ENCODE measurements around the gene CFAP251.
"Not testable (repeated sequence)": the region's sequence is repeated elsewhere in the genome, so short reads cannot be mapped to it uniquely, and the experiment has no call there.

The CFAP251 gene, protein sequence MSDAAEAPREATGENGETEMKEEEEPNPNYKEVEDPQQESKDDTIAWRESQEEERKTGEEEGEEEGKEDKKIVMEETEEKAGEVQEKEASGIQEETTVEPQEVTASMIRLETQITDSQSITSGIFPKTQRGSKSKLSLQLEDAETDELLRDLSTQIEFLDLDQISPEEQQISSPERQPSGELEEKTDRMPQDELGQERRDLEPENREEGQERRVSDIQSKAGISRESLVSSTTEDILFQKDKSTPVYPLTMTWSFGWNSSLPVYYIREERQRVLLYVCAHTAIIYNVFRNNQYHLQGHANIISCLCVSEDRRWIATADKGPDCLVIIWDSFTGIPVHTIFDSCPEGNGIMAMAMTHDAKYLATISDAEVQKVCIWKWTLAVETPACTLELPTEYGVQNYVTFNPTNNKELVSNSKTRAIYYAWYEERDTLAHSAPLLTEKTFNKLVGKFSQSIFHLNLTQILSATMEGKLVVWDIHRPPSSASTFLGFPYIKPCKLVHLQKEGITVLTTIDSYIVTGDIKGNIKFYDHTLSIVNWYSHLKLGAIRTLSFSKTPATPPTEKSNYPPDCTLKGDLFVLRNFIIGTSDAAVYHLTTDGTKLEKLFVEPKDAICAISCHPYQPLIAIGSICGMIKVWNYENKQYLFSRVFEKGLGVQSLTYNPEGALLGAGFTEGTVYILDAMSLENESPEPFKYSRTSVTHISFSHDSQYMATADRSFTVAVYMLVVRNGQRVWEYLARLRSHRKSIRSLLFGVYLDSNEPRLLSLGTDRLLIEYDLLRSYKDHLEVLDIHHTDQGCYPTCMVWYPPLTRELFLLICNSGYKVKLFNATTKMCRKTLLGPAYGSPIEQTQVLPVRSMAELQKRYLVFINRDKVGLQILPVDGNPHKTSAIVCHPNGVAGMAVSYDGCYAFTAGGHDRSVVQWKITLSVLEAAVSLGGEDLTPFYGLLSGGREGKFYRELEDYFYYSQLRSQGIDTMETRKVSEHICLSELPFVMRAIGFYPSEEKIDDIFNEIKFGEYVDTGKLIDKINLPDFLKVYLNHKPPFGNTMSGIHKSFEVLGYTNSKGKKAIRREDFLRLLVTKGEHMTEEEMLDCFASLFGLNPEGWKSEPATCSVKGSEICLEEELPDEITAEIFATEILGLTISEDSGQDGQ

DNA sequence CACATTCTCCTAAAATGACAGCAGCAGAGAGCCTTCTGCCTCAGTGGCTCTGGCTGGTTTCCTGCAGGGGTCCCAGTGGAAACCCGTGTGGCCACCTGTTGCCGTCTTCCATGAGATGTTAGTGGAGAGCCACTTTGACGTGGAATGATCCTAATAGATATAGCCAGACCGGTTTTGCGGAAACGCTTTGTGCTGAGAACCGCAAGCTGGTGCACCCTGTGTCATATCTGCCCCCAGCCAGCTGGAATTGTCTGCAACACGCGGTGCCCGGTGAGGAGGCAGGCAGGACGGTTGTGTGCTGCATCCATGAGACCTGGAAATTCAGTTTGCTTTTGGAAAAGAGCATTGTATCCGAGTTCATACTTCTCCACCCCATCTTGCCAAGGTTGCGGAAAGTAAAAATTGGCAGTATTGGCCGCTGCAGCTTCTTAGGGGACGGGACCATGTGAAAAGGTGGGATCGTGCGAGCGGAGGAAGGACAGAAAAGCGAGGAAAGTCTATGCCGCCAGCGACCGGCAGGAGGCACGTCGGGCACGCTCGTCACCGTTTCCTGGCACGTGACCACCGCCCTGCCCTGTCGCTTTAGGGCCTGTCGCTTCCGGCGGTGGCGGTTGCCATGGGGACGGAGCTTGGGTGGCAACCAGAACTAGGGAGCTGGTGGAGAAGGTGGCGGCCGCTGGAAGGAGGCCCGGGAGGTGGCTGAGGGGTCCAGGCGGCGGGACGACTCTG, at the start of gene CFAP251:
CFAP251 (plus strand) TSS at position 643 of the 729 bp plus-strand sequence. CDS start 2,714 bp downstream, outside the sequence.
- DNase-seq: peak; percentile 87

DNA sequence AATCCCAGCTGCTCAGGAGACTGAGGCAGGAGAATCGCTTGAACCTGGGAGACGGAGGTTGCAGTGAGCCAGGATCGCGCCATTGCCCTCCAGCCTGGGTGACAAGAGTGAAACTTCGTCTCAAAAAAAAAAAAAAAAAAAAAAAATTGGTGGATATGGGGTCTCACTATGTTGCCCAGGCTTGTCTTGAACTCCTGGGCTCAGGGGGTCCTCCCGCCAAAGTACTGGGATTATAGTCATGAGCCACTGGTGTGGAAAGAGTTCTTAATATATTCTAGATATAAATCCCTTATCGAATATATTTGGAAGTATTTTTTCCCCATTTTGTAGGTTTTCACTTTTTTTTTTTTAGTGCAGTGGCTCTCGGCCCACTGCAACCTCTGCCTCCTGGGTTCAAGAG, 49.2 kb upstream of the CFAP251 start:
- DNase-seq: not testable (repeated sequence)

DNA sequence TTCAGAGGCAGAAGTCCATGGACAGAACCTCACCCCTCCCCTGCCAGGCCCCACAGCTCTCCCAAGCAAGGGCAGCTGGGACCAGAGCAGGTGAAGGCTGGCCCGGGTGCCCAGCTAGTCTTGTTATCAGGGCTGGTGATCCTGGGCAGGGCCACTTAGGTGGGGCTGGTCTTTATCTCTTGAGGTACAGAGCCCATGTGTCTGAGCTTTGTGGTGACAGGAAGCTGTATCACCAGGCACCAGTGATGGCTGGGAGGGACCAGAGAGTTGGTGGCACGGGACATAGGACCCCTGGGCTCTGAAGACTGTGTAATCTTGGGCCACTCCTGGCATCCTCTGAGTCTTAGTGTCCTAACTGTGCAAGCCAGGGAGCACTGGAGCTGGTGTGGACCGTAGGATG, 46.9 kb upstream of the CFAP251 start:
- no peak for DNase-seq

DNA sequence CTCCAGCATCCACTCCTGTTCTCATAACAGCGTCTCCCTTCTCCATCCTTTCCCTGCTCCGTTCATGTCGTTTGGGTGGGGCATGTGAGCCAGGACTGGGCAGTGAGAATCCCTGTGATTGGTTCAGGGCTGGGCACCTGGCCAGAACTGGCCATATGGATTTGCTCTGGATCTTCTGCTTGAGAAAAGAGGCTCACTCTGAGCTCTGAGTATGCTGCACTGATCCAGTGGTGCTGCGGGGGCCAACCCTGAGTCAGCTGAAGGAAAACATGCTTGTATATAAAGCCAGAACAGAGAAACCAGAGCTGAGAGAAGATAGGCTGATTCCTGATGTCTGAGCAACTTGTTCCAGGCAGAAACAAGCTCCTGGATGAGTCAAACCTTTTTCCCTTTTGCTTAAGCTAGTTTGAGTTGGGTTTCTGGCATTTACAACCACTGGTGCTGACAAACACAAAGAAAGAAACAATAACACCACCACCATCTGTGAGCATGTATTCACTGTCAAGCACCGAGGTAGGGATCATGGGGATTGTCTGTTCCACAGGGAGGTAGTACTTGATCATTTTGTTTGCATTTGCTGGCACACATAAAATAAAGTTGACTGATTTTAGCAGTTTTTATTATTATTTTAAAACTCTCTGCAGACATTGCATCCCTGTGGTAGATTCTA, 45.7 kb upstream of the CFAP251 start:
- no peak for DNase-seq

DNA sequence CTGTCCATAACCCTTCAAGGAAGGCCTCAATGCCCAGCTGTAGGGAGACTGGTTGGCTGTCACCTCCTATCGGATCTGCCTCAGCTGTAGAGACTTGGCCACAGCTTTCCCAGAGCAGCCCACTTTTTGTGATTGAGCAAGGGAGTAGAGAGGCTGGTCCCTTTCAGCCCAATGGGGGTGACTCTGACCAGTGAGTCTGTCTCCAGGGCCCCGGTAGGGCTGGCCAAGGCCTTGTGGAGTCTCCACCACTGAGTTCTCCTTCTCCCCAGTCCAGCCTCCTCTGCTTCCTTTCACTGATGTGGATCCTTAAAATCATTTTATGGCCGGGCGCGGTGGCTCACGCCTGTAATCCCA, 45.2 kb upstream of the CFAP251 start:
- no peak for DNase-seq

DNA sequence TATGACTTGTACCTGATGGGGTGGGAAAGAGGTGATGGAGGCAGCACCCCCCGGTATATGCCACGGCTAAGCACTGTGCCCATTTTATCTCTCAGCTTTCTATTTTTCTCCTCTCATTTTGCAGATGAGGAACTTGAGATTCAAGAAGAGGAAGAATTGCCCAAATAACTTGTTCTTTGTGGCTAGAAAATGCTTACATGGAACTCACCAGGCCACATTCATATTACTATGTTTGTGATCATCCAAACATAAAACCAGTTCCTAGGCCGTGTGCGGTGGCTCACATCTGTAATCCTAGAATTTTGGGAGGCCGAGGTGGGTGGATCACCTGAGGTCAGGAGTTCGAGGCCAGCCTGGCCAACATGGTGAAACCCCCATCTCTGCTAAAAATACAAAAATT, 44.3 kb upstream of the CFAP251 start:
- no peak for DNase-seq

DNA sequence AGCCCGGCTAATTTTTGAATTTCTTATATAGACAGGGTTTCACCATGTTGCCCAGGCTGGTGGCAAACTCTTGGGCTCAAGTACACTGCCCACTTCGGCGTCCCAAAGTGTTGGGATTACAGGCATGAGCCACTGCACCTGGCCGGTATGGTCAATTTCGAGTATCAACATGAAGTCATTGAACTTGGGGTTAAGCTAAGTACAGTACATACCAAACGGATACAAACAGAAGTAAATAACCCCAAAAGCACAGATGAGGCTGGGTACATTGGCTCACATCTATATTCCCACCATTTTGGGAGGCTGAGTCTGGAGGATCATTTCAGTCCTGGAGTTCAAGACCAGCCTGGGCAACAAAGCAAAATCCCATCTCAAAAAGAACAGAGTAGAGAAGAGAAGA, 42.8 kb upstream of the CFAP251 start:
- DNase-seq: no peak

DNA sequence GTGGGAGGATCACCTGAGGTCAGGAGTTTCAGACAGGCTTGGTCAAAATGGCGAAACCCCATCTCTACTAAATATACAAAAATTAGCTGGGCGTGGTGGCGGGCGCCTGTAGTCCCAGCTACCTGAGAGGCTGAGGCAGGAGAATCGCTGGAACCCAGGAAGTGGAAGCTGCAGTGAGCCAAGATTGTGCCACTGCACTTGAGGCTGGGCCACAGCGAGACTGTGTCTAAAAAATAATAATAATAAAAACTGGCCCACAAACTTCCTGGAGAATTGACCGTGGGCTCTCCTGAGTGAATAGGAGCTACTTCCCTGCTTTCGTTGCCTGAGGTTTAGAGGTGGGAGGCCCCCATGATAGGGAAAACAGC, 42.3 kb upstream of the CFAP251 start:
- DNase-seq: not testable (repeated sequence)

DNA sequence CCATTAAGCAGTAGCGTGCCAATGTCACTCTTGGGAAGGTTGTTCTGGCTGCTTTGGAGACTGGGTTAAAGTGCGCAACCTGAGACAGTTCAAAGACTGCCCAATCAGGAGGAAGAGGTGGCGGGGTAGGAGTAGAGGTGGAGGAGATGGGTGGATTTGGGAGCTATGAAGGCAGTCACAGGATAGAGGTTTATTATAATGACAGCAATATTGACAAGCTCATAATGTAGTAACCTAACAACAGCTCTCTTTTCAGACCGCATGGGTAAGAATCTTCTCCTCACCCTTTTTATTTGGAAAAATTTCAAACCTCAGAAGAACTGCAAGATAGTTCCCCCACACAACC, 35.1 kb upstream of the CFAP251 start:
- DNase-seq: no peak

DNA sequence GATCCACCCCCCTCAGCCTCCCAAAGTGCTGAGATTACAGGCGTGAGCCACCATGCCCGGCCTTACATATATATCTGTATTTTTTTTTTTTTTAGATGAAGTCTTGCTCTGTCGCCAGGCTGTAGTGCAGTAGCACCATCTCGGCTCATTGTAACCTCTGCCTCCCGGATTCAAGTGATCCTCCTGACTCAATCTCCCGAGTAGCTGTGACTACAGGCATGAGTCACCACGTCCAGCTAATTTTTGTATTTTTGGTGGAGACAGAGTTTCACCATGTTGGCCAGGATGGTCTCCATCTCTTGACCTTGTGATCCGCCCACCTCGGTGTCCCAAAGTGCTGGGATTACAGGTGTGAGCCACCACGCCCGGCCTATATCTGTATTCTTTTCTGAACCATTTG, 33.3 kb upstream of the CFAP251 start:
- not testable (repeated sequence) for DNase-seq

DNA sequence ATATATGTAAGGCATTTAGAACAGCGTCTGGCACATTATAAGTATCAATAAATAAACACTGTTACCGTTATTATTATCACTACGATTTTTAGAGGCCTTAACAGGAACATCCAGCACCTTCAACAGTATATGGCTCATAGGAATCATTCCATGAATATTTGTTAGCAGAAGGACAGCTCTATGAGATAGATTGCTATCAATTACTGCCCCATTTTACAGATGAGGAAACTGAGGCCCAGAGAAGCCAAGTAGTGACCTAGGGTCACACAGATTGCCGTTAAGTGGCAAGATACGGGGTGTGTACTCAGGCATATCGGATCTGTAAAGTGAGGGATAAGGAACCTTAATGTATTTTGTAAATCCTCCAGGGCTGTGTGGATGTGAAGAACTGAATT, 30.3 kb upstream of the CFAP251 start:
- no peak for DNase-seq

DNA sequence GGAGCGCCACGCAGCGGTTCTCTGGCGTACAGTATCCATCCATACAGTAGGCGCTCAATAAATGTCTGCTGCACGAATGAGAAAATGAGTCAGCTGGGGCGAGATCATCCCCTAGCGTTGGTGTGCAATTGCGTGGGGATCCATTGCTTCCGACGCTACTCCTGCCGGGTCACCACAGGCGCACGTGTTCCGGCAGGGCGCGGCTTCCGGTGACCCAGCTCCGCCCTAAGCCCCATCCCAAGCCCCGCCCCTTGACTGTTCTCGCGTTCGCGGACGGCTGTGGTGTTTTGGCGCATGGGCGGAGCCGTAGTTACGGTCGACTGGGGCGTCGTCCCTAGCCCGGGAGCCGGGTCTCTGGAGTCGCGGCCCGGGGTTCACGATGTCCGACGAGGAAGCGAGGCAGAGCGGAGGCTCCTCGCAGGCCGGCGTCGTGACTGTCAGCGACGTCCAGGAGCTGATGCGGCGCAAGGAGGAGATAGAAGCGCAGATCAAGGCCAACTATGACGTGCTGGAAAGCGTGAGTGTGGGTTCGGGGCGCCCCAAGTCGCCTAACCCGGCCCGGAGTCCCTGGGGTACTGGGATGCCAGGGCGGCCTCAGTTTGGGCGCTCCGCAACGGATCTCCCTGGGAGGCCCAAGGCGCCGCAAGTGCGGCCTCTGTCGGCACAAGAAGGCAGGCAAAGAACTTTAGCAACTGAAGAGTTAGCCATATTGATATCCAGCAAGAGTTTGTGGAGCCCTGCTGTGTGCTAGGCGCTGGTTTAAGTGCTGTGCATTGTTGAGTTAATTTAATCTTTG, 29.7 kb upstream of the CFAP251 start, which contains the start of gene PSMD9:
PSMD9 (plus strand) TSS at position 313 of the 796 bp plus-strand sequence; CDS start at position 380, 67 bp downstream.
- peak; percentile 92 for DNase-seq

DNA sequence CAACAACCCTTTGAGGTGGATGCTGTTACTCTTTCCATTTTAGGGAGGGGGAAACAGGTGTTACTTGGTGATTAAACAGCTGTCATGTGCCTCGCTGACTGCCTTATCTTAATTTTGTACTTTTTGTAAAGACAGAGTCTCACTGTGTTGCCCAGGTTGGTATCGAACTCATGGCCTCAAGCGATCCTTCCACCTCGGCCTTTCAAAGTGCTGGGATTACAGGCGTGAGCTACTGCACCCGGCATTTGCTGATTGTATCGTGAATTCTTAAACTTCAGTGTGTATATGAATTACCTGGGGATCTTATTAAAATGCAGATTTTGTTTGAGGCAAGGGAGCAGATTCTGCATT, 29.1 kb upstream of the CFAP251 start:
- no peak for DNase-seq

DNA sequence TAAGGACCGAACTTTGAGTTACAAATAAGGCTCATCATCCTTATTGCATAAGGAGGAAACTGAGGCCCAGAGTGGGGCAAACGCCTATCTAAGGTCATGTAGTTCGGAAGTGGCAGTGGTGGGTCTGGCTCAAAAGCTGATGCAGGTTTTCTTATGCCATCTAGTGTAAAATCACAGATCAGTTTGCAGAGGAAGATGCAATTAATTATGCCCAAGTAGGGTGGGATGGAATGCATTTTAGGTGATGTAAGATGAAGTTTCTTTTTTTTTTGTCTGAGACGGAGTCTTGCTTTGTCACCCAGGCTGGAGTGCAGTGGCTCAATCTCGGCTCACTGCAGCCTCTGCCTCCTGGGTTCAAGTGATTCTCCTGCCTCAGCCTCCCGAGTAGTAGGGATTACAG, 28.7 kb upstream of the CFAP251 start:
- not testable (repeated sequence) for DNase-seq

DNA sequence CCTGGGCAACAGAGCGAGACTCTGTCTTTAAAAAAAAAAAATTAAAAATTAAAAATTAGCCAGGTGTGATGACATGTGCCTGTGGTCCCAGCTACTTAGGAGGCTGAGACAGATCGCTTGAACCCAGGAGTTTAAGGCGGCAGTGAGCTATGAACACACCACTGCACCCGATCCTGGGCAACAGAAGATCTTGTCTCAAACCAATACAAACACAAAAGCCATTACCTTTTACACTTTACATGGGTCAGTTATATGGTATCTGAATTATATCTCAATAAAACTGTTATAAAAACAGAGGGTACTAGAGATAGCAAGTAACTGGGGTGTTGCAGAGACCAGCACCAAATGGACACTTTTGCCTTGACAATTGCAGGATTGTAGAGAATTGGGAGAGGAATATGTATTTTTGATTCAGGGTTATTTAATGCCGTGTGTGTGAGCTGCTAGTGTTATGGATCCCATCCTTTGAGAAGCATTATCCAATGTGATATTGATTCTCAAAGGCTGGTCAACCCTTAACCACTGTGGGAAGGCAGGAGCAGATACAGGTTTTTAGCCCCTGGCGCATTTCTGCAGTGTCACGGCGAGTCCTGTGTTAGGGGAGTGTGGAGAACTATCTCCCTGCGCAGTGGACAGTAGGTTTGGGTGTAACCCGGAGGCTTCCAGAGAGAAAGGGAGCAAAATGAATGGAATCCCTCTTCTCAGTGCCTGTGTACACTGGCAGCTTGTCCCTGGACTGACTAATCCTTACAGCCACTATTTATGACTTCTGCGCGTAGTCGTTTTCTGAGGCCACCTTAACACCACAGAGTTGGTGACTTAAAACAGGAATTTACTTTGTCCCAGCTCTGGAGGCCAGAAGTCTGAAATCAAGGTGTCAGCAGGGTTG, 25.5 kb upstream of the CFAP251 start:
- DNase-seq: no peak

DNA sequence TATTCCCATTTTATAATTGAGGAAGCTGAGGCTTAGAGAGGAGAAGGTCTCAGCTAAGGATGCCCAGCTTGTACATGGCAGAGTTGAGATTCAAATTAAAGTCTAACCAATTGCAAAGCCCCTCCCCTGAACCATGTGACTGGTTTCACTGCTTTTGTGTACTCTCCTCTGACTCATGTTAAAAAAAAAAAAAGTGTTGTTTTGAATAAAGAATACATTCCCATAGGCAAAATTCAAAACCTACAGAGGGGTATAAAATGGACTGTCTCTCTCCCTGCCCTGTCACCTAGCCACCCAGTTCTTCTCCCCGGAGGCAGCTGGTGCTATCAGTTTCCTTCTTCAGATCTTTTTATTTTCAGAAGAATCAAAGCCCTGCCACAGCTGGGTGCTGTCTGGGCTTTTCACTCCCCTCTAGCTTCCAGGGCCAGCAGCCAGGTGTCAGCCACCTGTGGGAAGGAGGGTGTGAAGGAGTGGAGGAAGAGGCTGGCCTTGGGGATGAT, 24.4 kb upstream of the CFAP251 start:
- DNase-seq: no peak

DNA sequence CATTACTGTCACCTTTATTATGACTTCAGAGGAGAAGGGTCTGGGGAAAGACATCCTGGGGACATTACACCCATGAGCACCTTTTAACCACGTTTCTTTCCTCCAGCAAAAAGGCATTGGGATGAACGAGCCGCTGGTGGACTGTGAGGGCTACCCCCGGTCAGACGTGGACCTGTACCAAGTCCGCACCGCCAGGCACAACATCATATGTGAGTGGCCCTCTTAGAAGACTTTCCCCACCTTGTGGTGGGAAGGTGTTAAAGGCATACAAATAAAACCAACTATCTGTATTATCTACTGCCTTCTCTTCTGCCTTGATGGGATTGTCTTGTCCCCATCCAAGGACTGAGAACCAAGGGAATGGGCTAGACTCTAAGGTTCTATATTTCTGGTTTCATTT, 23.8 kb upstream of the CFAP251 start:
- DNase-seq: no peak

DNA sequence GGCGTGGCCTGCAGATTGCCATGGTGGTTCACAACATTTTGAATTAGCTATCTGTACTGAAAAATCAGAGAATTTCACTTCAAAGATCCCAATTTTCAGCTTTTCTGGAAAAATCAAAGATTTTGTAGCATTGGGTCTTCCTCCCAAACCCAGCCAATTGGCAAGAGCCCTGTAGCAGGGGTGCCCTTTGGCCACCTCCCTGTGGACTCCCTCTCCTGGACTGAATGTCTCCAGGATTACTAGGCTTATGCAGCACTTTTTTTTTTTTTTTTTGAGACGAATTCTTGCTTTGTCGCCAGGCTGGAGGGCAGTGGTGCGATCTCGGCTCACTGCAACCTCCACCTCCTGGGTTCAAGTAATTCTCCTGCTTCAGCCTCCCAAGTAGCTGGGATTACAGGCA, 20.1 kb upstream of the CFAP251 start:
- DNase-seq: no peak

DNA sequence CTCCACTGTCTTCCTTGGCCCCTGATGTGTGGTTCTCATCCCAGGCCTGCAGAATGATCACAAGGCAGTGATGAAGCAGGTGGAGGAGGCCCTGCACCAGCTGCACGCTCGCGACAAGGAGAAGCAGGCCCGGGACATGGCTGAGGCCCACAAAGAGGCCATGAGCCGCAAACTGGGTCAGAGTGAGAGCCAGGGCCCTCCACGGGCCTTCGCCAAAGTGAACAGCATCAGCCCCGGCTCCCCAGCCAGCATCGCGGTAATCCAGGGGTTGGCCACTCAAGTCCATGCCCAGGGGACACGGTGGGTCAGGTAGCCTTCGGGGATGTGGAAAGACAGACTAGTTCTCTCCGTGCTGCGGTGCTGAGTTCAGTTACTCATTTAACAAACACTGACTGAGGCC, 18.8 kb upstream of the CFAP251 start:
- DNase-seq: no peak

DNA sequence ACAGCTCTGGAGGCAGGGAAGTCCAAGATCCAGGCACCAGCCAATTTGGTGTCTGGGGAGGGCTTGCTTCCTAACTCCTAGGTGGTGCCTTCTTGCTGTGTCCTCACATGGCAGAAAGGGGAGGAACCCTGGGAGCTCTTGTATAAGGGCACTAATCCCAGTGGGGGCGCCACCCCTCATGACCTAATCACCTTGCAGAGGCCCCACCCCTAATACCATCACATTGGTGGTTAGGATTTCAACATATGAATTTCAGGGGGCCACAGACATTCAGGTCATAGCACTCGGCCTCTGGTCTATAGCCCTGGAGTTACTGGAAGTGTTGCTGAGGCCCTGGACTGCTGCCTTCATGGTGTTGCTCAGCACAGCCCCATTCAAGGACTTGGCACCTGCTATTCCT, 15.2 kb upstream of the CFAP251 start:
- DNase-seq: no peak

Data from NCI-H748 treated with DMSO at 0.1 percent for 48 hours (cell line).